Measurements from ENCODE around the gene BEGAIN. TPM values are rescaled to one million over a fixed set of nuclear protein-coding genes. Genes with fewer than 3 reads are reported as not detected.

BEGAIN gene
- total RNA-seq, 1 experiment from 2014 or later: not detected

- no peaks in the 10 kb centered on the region for H3K9me2 ChIP-seq (ENCODE audit: insufficient read depth)
- H3K36me3 ChIP-seq (ENCODE audit: low read depth): no peaks in the 10 kb centered on the region
- H2AFZ ChIP-seq: no peak overlapping the region
- peaks cover 75% of the 10 kb centered on the region for H3K27me3 ChIP-seq (ENCODE audit: insufficient read depth, low read depth)
- TF ChIP-seq, protein P1, sequence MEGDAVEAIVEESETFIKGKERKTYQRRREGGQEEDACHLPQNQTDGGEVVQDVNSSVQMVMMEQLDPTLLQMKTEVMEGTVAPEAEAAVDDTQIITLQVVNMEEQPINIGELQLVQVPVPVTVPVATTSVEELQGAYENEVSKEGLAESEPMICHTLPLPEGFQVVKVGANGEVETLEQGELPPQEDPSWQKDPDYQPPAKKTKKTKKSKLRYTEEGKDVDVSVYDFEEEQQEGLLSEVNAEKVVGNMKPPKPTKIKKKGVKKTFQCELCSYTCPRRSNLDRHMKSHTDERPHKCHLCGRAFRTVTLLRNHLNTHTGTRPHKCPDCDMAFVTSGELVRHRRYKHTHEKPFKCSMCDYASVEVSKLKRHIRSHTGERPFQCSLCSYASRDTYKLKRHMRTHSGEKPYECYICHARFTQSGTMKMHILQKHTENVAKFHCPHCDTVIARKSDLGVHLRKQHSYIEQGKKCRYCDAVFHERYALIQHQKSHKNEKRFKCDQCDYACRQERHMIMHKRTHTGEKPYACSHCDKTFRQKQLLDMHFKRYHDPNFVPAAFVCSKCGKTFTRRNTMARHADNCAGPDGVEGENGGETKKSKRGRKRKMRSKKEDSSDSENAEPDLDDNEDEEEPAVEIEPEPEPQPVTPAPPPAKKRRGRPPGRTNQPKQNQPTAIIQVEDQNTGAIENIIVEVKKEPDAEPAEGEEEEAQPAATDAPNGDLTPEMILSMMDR (conservative IDR thresholded peaks at IDR 0.05): no peak
- no peak for TF ChIP-seq EZH2 (IDR thresholded peaks at IDR 0.05; ENCODE audit: low read depth)
- DNase-seq: no peak
- H4K20me1 ChIP-seq (ENCODE audit: insufficient read depth): no peaks in the 10 kb centered on the region
- H3K27ac ChIP-seq: no peak overlapping the region
- no peaks in the 10 kb centered on the region for H3K9me3 ChIP-seq (ENCODE audit: insufficient read depth, low read depth)
- no TSS peak for BruUV-seq (replicated peaks)
- no peak overlapping the region for H3K4me2 ChIP-seq
- CTCF ChIA-PET: no interaction called here
- no peak overlapping the region for H3K4me3 ChIP-seq
- H3F3A ChIP-seq (ENCODE audit: insufficient read depth, low read depth): no peaks in the 10 kb centered on the region
- intact Hi-C loops (cut with micrococcal nuclease; ENCODE audit: unreplicated experiment): no loop called here
- no peaks in the 10 kb centered on the region for H3K79me2 ChIP-seq (ENCODE audit: low read depth)
- no peaks in the 10 kb centered on the region for H3K4me1 ChIP-seq (replicated peaks; ENCODE audit: insufficient read depth)
- POLR2A ChIA-PET (ENCODE audit: unreplicated experiment): no interaction called here
Measured at GRCh38 chr14:100594625-100594951, 7.4 kb upstream of the BEGAIN start.

DNA sequence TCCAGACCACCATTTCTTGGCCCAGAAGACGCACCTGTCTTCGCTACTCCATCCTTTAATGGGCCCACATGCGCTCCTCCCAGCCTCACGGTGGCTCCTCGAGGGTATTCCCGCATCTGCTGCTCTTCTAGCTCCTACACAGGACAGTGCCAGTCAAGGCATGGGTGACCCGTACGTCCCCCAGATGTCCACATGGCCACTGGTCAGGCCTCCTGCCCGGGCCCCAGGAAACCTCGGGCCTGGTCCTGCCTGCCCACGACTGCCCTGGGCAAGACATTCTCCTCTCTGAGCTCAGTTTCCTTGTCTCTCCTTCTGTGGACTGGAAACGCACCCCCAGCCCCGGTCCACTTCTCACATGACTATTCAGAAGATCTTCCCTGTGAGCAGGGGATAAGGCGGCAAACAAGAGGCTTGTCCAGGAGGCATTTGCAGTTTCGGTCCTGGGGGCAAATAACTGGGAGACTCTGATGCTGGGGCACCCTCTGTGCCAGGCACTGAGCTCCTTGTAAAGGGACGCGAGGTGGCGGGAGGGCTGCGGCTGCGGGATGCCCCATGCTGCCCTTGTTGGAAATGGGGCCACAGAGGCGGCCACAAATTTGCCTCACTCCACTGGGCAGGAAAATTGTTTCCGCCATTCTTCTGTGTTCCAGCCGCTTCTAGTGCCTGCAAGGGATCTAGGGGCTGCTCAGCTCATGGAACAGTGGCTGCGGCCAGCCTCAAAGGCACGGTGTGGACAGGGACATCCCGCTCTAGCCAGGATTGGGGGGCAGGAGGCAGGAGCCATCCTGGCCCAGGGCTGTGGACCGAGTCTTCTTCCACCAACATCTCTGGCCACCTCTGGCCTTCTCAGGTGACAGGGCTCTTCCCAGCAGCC is 6.8 kb upstream of the BEGAIN start:
- Histone ChIP-seq H3K4me3 (no peak overlapping the region), H3K4me1 (replicated peaks; ENCODE audit: insufficient read depth) (no peaks in the 10 kb centered on the region), H3K27ac (no peak overlapping the region), H3K4me2 (no peak overlapping the region), H3K9me2 (ENCODE audit: insufficient read depth) (no peaks in the 10 kb centered on the region), H3K27me3 (ENCODE audit: insufficient read depth, low read depth) (peaks cover 73% of the 10 kb centered on the region), H3K79me2 (ENCODE audit: low read depth) (no peaks in the 10 kb centered on the region), H3F3A (ENCODE audit: insufficient read depth, low read depth) (no peaks in the 10 kb centered on the region), H3K9me3 (ENCODE audit: insufficient read depth, low read depth) (no peaks in the 10 kb centered on the region), H2AFZ (no peak overlapping the region), H3K36me3 (ENCODE audit: low read depth) (no peaks in the 10 kb centered on the region), H4K20me1 (ENCODE audit: insufficient read depth) (no peaks in the 10 kb centered on the region)
- TF ChIP-seq EZH2 (IDR thresholded peaks at IDR 0.05; ENCODE audit: low read depth): no peak
- TF ChIP-seq, protein P1 (conservative IDR thresholded peaks at IDR 0.05): no peak
- intact Hi-C loops (cut with micrococcal nuclease; ENCODE audit: unreplicated experiment): no loop called here
- CTCF ChIA-PET: no interaction called here
- no peak for DNase-seq
- no TSS peak for BruUV-seq (replicated peaks)
- POLR2A ChIA-PET (ENCODE audit: unreplicated experiment): no interaction called here

- Histone ChIP-seq H3K27me3 (ENCODE audit: insufficient read depth, low read depth) (peaks cover 71% of the 10 kb centered on the region), H3K9me2 (ENCODE audit: insufficient read depth) (no peaks in the 10 kb centered on the region), H3F3A (ENCODE audit: insufficient read depth, low read depth) (no peaks in the 10 kb centered on the region), H3K9me3 (ENCODE audit: insufficient read depth, low read depth) (no peaks in the 10 kb centered on the region), H3K4me1 (replicated peaks; ENCODE audit: insufficient read depth) (no peaks in the 10 kb centered on the region), H3K27ac (no peak overlapping the region), H4K20me1 (ENCODE audit: insufficient read depth) (no peaks in the 10 kb centered on the region), H3K4me2 (no peak overlapping the region), H3K36me3 (ENCODE audit: low read depth) (no peaks in the 10 kb centered on the region), H2AFZ (no peak overlapping the region), H3K79me2 (ENCODE audit: low read depth) (no peaks in the 10 kb centered on the region), H3K4me3 (no peak overlapping the region)
- ChIA-PET CTCF (no interaction called here), POLR2A (ENCODE audit: unreplicated experiment) (no interaction called here)
- no peak for DNase-seq
- intact Hi-C loops (cut with micrococcal nuclease; ENCODE audit: unreplicated experiment): no loop called here
- BruUV-seq (replicated peaks): no TSS peak
- TF ChIP-seq, protein P1 (conservative IDR thresholded peaks at IDR 0.05): no peak
- no peak for TF ChIP-seq EZH2 (IDR thresholded peaks at IDR 0.05; ENCODE audit: low read depth)
Measured at GRCh38 chr14:100592972-100593371, 5.8 kb upstream of the BEGAIN start.
